GM19023 (cell line): ENCODE results near the gene MTNR1A.
A peak's percentile ranks its signal among the peaks of the same experiment; 100 is the strongest.

Source experiments
- ATAC-seq: cut with Tn5 transposase; IDR thresholded peaks from one replicate; pipeline ENCODE4 v1.9.1; 2021; ENCODE audit warnings: mild to moderate bottlenecking, moderate library complexity; ENCODE audit not compliant: unreplicated experiment

MTNR1A gene

DNA sequence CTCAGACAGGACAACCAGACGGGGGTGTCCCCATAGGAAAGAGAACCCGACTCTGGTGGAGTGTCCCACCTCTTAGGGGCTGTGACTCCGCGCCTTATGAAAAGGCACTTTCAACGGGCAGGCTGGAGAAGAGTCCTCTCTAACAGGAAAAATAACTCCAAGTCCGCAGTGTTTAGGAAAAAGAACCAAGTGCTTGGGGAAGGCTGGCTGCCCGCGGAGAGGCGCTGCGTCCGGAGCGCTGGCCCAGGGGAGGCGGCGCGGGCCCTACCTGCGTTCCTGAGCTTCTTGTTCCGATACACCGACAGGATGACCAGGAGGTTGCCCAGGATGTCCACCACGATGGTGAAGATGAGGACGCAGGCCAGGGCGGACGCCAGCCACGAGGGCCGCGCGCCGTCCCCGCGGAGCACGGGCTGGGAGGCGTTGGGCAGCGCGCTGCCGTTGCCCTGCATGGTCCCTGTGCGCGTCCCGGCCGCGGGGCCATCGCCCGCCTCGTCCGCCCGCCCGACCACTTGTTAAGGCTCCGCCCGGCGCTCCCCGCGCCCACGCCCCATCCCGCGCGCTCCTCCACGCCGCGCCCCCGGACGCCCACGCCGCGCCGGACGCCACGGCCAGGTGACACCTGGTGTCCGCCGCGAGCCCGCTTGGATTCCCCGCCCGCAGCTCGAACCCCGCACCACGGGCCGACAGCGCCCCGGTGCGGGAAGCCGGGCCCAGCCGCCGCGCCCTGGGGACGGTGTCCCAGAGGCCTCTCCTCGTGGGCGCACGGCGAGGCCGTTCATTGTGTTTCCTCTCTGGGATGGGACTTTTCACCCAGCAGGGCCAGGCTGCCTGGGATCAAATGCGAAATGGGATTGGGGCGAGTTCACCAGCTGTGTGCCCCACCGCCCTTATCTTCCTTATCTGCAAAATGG is at the start of gene MTNR1A:
TSS of gene MTNR1A (minus strand) at position 654 of the 914 bp plus-strand sequence. CDS start at position 452, 202 bp downstream.
- no peak for ATAC-seq

DNA sequence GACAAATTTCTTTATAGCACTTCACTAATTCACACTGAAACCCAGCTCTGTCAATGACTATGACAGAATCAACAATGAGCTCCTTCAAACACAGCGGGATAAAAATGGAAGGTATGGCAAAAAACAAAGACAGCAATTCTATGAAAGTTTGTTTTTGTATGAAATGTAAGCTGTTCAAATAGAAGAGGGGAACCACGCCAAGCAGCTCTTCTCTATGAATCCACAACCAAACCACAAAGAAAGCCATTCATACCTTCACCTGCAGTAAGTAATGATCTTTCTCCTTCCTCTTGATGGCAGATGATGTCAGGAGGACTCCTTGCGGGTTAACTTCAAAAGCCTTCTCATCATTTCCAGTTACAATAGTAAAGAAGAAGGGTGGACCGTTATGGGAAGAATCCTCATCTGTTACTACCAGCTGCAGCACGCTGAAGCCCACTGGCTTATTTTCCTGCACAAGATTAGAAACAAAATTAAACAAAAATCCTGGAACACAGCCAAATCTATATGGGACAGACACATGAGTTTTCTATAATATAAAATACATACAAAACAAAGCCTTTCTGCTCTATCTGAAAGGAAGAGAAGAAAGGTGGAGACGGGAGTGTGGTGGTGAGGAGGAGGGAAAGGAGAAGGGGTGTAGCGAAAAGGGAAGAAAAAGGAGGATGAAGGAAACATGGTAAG is 48.9 kb upstream of the MTNR1A start:
- ATAC-seq = no peak

DNA sequence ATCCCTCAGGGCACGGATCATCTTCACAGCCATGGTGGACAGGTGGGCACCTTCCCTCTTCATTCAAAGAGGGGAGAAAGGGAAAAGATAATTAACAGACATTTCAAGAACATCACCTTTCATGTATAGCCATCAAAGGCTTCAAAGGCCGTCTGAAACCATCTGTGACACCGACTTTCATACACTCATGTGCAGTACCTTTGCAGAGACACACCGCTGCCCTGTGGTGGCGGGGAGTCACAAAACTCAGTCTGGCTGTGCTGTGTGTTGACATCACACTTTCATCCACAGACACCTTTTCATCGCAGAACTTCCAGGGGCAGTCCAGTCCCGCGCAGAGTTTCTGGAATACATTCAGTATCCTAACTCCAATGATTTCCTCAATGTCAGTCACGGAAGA is 47.6 kb upstream of the MTNR1A start:
- no peak for ATAC-seq

DNA sequence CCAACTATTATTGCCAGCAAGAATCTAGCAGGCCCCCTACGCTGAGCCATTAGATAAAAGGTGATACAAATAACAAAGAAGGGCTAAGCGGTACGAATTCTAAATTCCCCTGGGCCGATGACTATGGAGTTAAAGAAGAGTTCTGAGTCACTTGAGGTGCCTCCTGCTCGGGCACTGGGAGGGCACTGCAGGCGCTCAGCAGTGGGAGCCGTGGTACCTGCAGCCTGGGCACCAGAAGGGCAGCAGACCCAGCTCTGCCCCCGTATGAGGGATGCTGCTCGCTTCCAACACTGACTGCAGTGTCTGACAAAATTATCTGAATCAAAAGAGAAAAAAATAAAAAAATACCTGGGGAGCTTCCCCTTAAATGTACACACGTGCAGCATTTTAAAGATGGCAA is 44.1 kb upstream of the MTNR1A start:
- ATAC-seq = no peak

DNA sequence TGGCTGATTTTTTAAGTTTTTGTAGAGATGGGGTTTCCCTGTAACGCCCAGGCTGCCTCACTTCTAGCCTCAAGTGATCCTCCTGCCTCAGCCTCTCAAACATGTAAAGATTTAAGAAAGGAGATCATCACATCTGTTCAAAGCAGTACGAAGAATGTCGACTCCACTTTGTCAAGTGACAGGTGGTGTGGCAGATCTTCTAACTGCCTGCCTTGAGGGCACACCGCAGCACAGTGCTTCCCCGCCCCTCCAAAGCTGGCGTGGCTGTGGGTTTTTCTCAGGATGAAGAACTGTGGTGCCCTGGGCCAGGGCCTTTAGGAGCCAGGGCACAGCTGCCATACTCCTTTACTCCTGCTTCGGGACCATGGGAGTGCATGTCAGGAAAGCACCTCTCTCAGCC is 43.3 kb upstream of the MTNR1A start:
- no peak for ATAC-seq

DNA sequence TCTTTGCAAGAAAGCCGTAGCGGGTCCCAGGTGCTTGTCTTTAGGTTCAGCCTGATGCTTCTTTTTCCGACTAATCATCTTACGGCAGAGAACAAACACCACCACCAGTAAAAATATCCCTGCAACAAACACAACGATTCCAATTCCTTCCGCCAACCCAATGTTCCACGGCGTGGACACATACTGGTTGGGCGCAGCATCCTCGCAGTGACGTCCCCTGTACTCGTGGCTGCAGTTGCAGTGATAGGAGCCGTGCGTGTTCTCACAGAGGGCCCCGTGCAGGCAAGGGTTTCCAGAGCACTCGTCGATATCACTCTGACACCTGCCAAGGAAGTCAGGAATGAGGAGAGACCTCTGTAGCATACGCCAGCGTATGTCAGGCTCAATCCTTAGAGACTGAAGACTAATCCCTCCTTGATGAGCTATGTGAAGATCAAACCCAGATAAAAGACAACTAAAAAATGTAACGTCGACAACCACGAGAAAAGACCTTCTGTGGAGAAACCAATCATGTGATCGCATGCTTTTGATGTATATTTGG is 41.6 kb upstream of the MTNR1A start:
- no peak for ATAC-seq

DNA sequence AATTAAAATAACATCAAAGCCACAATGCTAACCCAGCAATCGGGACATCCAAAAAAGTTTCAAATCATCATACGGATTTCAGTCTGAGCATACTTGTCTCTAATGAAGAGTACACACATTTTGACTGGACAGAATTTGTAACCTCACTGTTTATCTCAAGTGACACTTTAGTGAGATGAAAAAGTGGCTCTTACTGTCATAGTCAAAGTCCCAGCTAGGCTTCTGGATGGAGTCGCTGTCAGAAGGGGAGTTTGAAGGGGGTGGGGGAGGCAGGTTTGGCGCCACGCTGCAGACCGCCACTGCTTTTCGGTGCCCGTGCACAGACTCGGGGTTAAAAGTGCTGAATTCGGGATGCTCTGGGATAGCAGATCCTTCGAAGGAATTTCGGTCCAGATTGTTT is 41.0 kb upstream of the MTNR1A start:
- no peak for ATAC-seq

DNA sequence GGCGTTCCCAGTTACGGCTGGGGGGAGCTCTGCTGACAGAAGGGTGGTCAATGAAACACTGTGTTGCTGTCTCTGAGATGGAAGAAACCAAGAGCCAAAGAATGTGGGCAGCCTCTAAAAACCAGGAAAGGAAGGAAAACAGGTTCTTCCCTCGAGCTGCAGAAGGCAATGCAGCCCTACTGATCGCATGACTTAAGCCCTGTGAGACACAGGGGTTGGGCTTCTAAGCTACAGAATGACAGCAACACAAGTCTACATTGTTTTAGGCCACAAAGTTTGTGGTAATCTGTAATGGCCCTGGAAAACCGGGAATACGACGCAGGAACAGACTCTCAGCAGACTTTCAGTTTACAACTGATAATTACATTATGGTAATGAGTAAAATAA is 38.2 kb upstream of the MTNR1A start:
- ATAC-seq = no peak

DNA sequence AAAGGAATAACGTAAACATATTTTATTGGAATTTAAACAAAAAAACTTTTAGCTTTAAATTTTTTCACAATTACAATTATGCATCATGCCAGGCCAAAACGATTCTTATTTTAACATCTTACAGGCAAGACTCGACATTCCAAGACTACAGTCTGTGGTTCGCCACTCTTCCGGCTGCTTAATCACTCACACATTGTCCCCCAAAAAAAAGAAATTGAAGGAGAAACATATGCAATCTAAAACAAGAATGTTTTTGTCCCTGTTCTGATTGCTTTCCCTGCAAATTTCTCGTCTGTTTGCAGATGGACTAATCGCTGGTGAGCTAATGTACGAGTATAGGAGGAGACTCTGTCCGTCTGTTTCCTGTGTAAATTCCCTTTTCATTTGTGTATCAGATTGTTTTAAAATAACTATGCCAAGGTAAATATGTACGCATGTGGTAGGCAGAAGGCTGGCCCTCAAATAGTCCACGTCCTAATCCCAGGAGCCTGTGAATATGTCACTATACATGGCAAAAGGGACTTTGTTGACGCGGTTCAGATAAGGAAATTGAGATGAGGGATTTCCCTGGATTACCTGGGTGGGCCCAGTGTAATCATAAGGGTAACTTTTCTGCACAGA is 37.7 kb upstream of the MTNR1A start:
- no peak for ATAC-seq

DNA sequence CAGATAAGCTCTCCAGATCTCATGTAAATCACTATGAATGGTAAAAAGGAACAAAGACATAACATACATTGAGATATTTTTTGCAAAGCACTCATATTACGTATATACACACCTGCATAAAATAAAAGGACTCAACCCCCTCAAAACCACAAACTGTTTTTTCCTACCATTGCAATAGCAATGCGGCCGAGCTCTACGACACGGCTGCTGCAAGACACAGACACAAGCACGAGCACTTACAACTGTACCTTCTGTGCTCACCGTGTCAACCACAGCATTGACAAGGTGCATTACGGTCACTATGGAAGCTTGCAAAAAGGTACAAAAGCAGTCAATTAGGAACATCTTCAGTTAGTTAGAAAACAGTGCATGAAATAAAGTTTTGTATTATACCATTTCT is 37.1 kb upstream of the MTNR1A start:
- ATAC-seq = no peak

DNA sequence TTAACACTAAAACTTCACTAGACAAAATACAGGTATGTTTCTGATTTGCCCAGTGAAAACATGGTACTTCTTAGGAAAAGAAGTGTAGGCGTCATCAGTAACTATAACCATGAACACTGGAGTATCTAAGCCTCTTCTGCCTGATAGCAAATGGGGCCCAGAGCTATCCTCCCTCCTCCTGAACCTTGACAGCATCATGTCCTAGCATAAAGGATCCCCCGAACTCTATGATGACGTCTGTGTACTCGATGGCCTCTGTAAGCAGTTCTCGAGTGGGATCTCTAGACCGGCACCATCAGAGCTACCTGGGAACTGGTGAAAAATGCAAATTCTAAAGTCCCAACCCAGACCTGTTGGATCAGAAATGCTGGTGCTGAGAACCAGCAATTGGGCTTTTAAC is 36.3 kb upstream of the MTNR1A start:
- ATAC-seq = no peak

DNA sequence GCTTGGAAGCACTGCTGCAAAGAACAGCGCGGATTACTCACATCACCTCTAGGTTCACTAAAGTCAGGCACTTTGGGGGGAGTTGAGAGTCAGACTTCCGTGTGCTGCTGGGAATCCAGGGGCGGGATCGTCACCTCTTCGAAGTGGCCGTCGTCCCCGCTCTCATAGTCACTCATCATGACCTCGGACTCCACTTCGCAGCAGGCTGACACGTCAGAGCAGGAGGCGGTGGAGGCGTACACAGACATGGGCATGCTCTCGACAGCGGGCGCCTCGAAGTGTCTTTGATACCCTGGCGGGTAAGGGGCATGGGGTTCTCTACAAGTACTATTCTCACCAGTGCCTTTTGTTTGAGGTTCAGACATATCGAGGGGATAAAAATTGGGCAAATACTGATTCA is 33.1 kb upstream of the MTNR1A start:
- no peak for ATAC-seq

DNA sequence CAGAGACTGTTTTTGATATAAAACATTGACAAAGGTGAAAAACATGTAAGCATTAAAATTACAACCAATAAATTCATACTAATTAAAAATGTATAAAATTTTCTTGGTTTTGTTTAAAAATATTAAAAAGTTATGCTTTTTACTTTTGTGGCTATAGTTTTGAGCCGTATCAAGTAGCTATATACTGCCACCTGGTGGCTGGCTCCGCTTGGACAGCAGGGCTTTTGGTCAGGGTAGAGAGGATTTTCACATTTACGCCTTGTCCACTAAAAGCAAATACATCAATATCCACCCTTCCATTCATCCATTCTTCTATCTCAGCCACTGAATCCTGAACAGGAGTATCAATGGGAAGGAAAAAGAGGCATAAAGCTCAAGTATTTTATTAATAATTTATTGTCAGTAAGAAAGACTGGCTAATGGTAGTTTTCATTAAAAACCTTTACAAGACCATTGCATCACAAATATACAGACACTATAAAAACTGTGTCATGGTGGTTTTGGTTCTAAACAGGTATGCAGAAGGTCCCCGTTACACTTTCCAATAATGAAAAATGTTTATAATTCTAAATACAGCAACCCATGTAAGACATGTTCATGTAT is 32.1 kb upstream of the MTNR1A start:
- peak; percentile 62 for ATAC-seq

DNA sequence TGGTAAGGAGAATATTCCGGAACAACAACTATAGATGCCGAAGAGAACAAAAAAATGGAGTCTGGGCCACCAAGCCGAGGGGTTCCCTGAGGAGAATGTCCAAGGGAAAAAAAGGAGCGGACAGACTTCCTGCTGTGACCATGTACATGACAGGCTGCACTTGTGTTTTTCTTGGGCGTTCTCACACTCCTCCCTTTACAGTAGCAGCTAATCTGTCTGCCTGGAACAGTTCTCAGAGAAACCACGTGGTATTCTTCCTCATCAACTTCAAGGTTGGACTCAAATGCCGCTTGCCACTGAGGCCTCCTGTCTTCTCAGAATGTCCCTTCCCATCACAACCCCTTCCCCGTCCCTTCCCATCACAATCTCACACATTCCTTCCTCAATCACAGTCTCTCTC is 30.8 kb upstream of the MTNR1A start:
- ATAC-seq = no peak

DNA sequence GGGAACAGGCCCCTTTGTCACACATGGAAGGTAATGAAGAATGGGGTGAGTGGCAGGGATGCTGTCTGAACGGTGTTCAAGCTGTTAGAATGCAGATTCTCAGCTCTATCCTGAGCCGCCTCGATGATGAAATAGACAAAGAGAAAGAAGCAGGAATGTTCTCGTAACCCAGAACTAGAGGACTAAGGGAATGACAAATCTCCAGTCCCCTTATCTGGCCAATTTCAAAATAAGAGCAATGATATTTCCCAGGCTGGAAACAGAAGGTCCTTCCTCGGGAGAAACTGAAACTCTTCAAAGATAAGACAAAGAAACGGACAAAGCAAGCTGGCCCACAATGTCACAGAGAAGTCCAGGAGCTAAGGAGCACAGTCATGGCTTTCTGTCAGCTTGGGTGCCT is 29.5 kb upstream of the MTNR1A start:
- no peak for ATAC-seq

DNA sequence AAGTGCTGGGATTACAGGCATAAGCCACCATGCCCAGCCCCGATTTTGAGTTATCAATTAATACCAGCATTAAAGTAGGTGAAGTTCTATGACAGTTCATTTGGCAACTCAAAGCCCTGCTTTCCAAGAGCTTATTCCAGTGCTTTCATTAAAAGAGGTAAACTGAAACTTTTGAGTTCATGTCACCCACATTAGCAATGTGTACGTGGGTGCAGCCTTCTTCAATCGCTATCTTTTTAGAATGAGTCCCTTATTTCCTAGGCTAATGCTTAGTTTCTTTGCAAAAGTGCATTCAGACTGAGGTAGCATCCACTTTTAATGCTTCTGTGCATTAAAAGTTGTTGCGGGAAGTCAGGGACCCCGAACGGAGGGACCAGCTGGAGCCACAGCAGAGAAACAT is 26.1 kb upstream of the MTNR1A start:
- ATAC-seq = no peak

DNA sequence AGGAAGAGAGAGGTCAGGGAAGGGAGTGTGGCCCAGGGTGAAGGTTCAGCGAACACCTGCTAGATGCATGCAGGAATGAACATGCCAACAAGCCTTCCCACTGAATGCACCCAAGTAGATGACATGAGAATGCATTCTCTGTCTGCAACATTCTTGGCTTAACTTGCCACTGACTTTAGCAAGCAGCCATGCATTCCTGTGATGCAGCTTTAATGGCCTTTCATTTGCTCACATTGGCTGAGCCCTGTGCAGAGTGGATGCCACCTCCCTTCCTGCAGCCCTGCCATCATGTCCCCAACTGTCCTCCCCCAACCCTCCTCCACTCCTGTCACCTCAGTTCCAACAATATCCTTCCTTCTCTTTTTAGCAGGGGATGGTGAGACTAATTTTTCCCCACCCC is 25.3 kb upstream of the MTNR1A start:
- no peak for ATAC-seq

DNA sequence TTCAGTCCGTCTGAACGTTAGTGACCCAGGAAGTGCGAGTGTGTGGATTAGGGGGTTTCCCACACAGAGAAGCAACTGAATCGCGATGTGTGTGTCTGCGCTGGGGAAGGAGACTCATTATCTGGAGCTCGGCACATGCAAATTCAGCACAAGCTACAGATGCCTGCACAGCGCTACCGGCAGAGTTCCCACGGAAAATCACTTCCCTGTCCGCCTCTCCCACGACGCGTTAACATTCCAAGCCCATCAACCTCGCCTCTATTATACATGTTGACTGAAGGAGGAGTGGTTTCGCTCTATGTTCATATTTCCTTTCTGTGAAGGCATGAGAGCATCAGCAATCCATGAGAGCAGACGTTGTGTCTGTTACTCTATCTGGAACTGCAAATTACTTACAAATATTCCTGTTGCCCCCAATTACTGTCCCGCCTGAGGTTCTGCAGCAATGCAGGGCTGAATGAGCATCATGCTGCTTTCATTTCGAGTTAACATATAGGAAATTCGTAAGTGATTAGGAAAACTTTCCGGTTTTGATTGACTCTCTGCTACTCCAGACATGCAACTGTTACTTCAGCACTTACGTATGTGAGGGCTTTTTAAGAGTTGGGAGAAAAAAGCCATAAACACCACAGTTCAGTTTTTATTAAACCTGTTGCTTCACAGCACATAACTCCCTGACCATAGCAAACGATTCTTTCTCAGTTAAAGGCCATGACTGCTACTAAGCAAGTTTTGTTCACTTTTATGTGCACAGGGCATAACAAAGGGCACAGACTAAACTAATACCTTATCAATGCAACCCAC is 15.0 kb upstream of the MTNR1A start:
- ATAC-seq = no peak

DNA sequence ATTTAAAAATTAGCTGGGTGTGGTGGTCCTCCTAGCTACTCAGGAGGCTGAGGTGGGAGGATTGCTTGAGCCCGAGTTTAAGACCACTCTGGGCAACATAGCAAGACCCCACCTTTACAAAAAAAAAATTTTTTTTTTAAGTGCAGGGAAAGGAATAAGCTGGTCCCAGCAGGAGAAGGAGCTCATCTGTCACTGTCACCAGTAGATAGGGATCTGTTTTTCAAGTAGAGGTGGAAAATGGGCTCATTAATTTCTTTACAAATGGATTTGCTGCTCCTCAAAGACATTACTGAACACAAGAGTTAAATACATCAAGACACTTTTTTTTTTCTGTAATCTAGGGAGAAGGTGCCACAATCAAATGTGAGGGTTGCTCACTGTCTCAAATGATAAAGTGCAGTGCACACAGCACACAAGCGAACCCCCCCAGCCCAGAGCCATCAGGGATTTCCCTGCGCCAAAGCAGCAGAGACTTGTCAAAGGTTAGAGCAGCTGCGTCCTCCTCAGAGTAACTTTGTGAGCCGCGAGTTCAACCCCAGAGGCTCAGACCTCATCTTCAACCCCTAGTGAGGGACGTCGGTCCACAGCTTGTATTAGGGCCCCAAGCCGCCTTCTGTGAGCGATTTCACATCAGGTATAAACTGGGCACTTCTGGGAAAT is 14.3 kb upstream of the MTNR1A start:
- ATAC-seq = no peak

DNA sequence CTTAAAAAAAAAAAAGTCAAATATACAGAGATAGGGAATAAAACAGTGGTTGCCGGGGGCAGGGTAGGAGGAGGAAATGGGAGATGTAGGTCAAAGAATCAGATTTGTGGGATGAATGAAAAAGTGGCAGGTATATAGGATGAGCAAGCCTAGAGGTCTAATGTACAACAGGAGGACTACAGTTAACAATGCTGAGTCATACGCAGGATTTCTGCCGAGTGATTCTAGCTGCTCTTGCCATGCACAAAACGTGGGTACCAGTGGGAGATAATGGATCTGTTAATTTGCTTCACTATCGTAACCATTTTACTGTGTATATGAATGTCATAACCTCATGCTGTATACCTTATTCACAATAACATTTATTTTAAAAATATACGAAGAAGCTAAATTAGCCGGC is 10.7 kb upstream of the MTNR1A start:
- ATAC-seq = no peak
